Keratinocyte (primary cell): Measurements from ENCODE around the gene DNM1. TPM values are rescaled to one million over a fixed set of nuclear protein-coding genes. Genes with fewer than 3 reads are reported as not detected.

ENCODE experiments used
- DNase-seq: peaks from one replicate; pipeline ENCODE4 v3.0.0-alpha.2; 2011; ENCODE audit warnings: low read depth, missing footprints, low spot score
- FAIRE-seq: peaks from 2 replicates; lab custom pipeline; 2011; peaks lifted over from hg19 to GRCh38; lab: Jason Lieb, UNC
- H2AFZ ChIP-seq: 2 replicates; pipeline ENCODE4 v1.6.0; 2012; ENCODE audit warnings: low read length, control low read depth, inconsistent platforms; ENCODE audit not compliant: control insufficient read depth
- H3K27ac ChIP-seq: 2 replicates; pipeline ENCODE4 v1.5.1; 2011; ENCODE audit warnings: low read length; ENCODE audit not compliant: control insufficient read depth, insufficient read depth
- H3K27me3 ChIP-seq: 3 replicates; pipeline ENCODE4 v1.6.0; 2011; ENCODE audit warnings: low read length; ENCODE audit not compliant: control insufficient read depth, insufficient read depth; ENCODE audit errors: extremely low read depth
- H3K36me3 ChIP-seq, 2 experiments: 2 replicates in 1 of 2; 3 replicates in 1 of 2; pipeline ENCODE4 v1.5.1; 2011; ENCODE audit warnings: low read length in 2 of 2, mild to moderate bottlenecking in 1 of 2; ENCODE audit not compliant: control insufficient read depth in 2 of 2, insufficient read depth in 2 of 2; ENCODE audit errors: extremely low read depth in 1 of 2
- H3K4me1 ChIP-seq: 3 replicates; pipeline ENCODE4 v1.5.1; 2011; ENCODE audit warnings: low read length; ENCODE audit not compliant: control insufficient read depth, insufficient read depth; ENCODE audit errors: extremely low read depth
- H3K4me2 ChIP-seq: 3 replicates; pipeline ENCODE4 v1.6.0; 2011; ENCODE audit warnings: low read depth, low read length; ENCODE audit not compliant: control insufficient read depth, insufficient read depth; ENCODE audit errors: extremely low read depth
- H3K4me3 ChIP-seq, 3 experiments: fragments of 200-600 bp in 1 of 3; sonication (generic) in 1 of 3; 2 replicates in 2 of 3; 3 replicates in 1 of 3; pipeline ENCODE4 v1.5.1; 2011 to 2016; ENCODE audit warnings: low read length in 3 of 3, mild to moderate bottlenecking in 3 of 3, control low read depth in 2 of 3, inconsistent platforms in 1 of 3, low read depth in 1 of 3, mixed read lengths in 1 of 3, mixed run types in 1 of 3, moderate library complexity in 1 of 3; ENCODE audit not compliant: control insufficient read depth in 2 of 3, insufficient read depth in 2 of 3; ENCODE audit errors: extremely low read depth in 1 of 3
- H3K79me2 ChIP-seq: 2 replicates; pipeline ENCODE4 v1.6.0; 2012; ENCODE audit warnings: low read length; ENCODE audit not compliant: control insufficient read depth, insufficient read depth
- H3K9ac ChIP-seq: 3 replicates; pipeline ENCODE4 v1.6.0; 2011; ENCODE audit warnings: low read length; ENCODE audit not compliant: control insufficient read depth, insufficient read depth; ENCODE audit errors: extremely low read depth
- H3K9me1 ChIP-seq: 3 replicates; pipeline ENCODE4 v1.6.0; 2011; ENCODE audit warnings: low read length; ENCODE audit not compliant: control insufficient read depth, insufficient read depth; ENCODE audit errors: extremely low read depth
- H3K9me3 ChIP-seq: 2 replicates; pipeline ENCODE4 v1.5.1; 2012; ENCODE audit warnings: low read depth, low read length; ENCODE audit not compliant: control insufficient read depth
- H4K20me1 ChIP-seq: 3 replicates; pipeline ENCODE4 v1.6.0; 2011; ENCODE audit warnings: low read length; ENCODE audit not compliant: control insufficient read depth, insufficient read depth; ENCODE audit errors: extremely low read depth
- CTCF ChIP-seq, 3 experiments: IDR thresholded peaks in 1 of 3; conservative IDR thresholded peaks in 1 of 3; optimal IDR thresholded peaks in 1 of 3; 2 replicates in 2 of 3; 3 replicates in 1 of 3; pipeline versions ENCODE3 to v1.5.1; 2011; ENCODE audit warnings: low read length in 3 of 3, mild to moderate bottlenecking in 3 of 3, moderate library complexity in 2 of 3, control low read depth in 1 of 3, inconsistent platforms in 1 of 3; ENCODE audit not compliant: insufficient read depth in 2 of 3; ENCODE audit errors: extremely low read depth in 1 of 3
- EZH2 ChIP-seq: IDR thresholded peaks from one replicate; pipeline ENCODE4 v1.6.1; 2012; ENCODE audit warnings: inconsistent platforms, mild to moderate bottlenecking, low read length, moderate library complexity
- dilution Hi-C: fragments of 300-500 bp; cut with MboI; formaldehyde crosslinking; loops from one replicate; pipeline ENCODE4 v1.7.0; 2020; ENCODE audit warnings: low sequenced_read_pairs; ENCODE audit not compliant: extremely low pct_ligation_motif_present
- polyA plus RNA-seq, 5 experiments: library from polyadenylated mRNA; depleted of rRNA in 3 of 5; stranded (reverse) in 3 of 5; stranded (forward) in 1 of 5; unstranded in 1 of 5; fragments of >200 nt; gene quantifications; 1 replicate in 1 of 5; 2 replicates in 3 of 5; 3 replicates in 1 of 5; pipeline versions ENCODE4 v1.2.1 to v1.2.3, GENCODE V29; 2011 to 2012; ENCODE audit warnings: missing spikeins in 2 of 5, low read depth in 1 of 5, low replicate concordance in 1 of 5

DNM1 gene
- polyA plus RNA-seq, 1 donor (not counting 4 experiments of a cell fraction or from before 2014, with no cell fraction given): 0.25 TPM

- H3K4me1 ChIP-seq: peaks cover 10% of the 10 kb centered on the region
- no peak for FAIRE-seq
- no peaks in the 10 kb centered on the region for H4K20me1 ChIP-seq
- H3K27ac ChIP-seq: no peak overlapping the region
- no peak overlapping the region for H2AFZ ChIP-seq
- no peak overlapping the region for H3K4me3 ChIP-seq
- no peak for TF ChIP-seq CTCF (optimal IDR thresholded peaks at IDR 0.05 in 1 of 3, IDR thresholded peaks at IDR 0.05 in 1 of 3, conservative IDR thresholded peaks at IDR 0.05 in 1 of 3; ENCODE audit: extremely low read depth in 1 of 3, insufficient read depth in 2 of 3, low read length in 3 of 3)
- no peak for TF ChIP-seq EZH2
- DNase-seq: no peak
- H3K9me3 ChIP-seq: no peaks in the 10 kb centered on the region
- H3K9ac ChIP-seq: no peak overlapping the region
- H3K36me3 ChIP-seq: no peaks in the 10 kb centered on the region
- no peak overlapping the region for H3K4me2 ChIP-seq
- dilution Hi-C loops: no loop called here
- H3K79me2 ChIP-seq: no peaks in the 10 kb centered on the region
- H3K27me3 ChIP-seq: peaks cover 7% of the 10 kb centered on the region
- H3K9me1 ChIP-seq: no peaks in the 10 kb centered on the region
Observed at GRCh38 chr9:128216781-128217553, 13.8 kb downstream of the DNM1 start.

- Histone ChIP-seq H3K4me1 (peaks cover 10% of the 10 kb centered on the region), H3K27me3 (peaks cover 5% of the 10 kb centered on the region), H3K4me3 (peak overlapping the region; percentile 16 to 72 (median 58)), H3K9me1 (no peaks in the 10 kb centered on the region), H4K20me1 (no peaks in the 10 kb centered on the region), H3K36me3 (no peaks in the 10 kb centered on the region), H3K27ac (no peak overlapping the region), H3K79me2 (no peaks in the 10 kb centered on the region), H3K9ac (peak overlapping the region; percentile 54), H3K9me3 (no peaks in the 10 kb centered on the region), H2AFZ (peak overlapping the region; percentile 94), H3K4me2 (peak overlapping the region; percentile 92)
- no peak for FAIRE-seq
- no peak for TF ChIP-seq EZH2
- no peak for TF ChIP-seq CTCF (optimal IDR thresholded peaks at IDR 0.05 in 1 of 3, IDR thresholded peaks at IDR 0.05 in 1 of 3, conservative IDR thresholded peaks at IDR 0.05 in 1 of 3; ENCODE audit: extremely low read depth in 1 of 3, insufficient read depth in 2 of 3, low read length in 3 of 3)
- dilution Hi-C loops: no loop called here
- DNase-seq: no peak
Observed at GRCh38 chr9:128218172-128218517, 15.0 kb downstream of the DNM1 start.
